Measurements from ENCODE around the gene SRL.

The SRL gene

DNA sequence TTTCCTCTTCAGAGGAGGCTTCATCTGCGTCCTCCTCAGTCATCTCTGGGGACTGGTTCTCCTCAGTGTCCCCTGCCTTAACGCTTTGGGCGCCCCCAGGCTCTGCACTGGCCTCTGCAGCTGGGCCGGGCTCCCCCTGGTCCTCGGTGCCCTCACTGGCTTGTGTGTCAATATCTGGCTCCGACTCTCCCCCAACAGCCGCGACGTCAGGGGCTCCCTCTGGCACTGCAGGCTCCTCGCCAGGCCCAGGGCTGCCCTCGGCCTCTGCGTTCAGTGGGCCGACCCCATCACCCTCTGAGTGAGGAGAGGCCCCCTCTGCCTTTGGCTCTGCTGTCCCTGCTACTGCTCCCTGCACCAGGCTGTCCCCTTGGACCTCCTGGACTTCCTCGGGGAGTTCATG, 34.7 kb downstream of the SRL start:
- no peak for FAIRE-seq
- TF ChIP-seq POLR2A (IDR thresholded peaks at IDR 0.05; ENCODE audit: low read depth, low read length) (no peak), TAF1 (IDR thresholded peaks at IDR 0.05; ENCODE audit: borderline replicate concordance, low read depth, low read length) (no peak), POLR2AphosphoS5 (IDR thresholded peaks at IDR 0.05; ENCODE audit: low read depth, low read length) (no peak)
- DNase-seq (ENCODE audit: insufficient read length), result no peak

GRCh38 chr16:4206680-4207079, 35.2 kb downstream of the SRL start:
- TF ChIP-seq POLR2A (IDR thresholded peaks at IDR 0.05; ENCODE audit: low read depth, low read length) (no peak), TAF1 (IDR thresholded peaks at IDR 0.05; ENCODE audit: borderline replicate concordance, low read depth, low read length) (no peak), POLR2AphosphoS5 (IDR thresholded peaks at IDR 0.05; ENCODE audit: low read depth, low read length) (no peak)
- FAIRE-seq, result no peak
- DNase-seq (ENCODE audit: insufficient read length), result no peak

DNA sequence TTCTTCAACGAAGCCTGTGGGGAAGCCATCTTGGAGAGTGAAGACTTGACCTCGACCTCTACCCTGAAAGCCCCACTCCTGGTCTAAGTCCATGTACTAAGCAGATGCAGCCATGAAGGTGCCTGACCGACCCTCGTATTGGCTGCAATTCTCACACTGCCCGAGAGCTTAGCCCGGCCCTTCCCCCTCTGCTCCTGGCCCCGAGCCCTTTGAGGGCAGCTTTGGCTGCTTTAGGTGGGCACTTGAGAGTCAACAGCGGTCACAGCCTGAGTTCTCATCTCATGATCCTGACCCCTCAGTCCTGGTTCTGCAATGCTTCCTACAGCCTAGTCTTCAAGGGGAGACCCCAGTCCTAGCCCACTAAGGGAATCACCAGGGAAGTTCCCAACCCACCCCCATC, 35.9 kb downstream of the SRL start:
- TF ChIP-seq POLR2AphosphoS5 (IDR thresholded peaks at IDR 0.05; ENCODE audit: low read depth, low read length) (no peak), TAF1 (IDR thresholded peaks at IDR 0.05; ENCODE audit: borderline replicate concordance, low read depth, low read length) (no peak), POLR2A (IDR thresholded peaks at IDR 0.05; ENCODE audit: low read depth, low read length) (no peak)
- FAIRE-seq (no peak), DNase-seq (ENCODE audit: insufficient read length) (no peak)

DNA sequence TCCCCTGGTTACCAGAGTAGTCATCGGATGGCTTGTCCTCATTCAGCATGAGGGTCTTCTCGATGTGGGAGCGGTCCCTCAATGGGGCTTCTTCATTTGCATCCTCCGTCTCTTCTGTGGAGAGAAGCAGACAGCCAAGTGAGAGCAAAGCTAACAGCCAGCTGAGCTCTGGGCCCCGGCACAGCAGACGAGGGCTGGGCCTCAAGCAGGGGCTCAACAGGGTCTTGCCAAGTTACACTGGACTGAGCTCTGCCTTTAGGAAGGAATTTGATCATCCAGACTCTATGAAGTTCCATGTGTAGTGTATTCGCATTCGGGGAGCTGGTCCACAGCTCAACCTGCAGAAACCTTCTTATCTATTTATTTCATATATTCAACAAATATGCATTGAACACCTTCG, 37.4 kb downstream of the SRL start:
- TF ChIP-seq POLR2A (IDR thresholded peaks at IDR 0.05; ENCODE audit: low read depth, low read length) (no peak), POLR2AphosphoS5 (IDR thresholded peaks at IDR 0.05; ENCODE audit: low read depth, low read length) (no peak), TAF1 (IDR thresholded peaks at IDR 0.05; ENCODE audit: borderline replicate concordance, low read depth, low read length) (no peak)
- FAIRE-seq (no peak), DNase-seq (ENCODE audit: insufficient read length) (no peak)

DNA sequence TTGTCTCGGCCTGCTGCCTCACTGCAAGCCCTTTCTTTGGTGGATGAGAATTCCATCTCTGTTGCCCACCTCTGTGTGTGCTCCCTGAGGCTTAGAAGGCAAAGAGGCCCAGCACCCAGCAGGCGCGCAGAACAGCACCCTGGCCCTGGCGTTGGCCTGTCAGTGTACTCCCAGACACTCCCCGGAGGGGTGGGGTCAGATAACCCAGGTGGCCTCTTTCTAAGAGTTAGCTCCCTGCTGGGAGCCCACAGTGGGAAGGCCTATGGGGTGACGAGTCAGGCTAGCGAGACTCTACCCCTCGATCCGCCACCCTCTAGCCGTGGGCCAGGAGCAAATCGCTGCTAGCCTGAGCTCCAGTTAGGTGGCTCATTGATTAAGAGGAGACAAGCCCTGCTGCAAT, 38.1 kb downstream of the SRL start:
- DNase-seq (ENCODE audit: insufficient read length) (no peak), FAIRE-seq (no peak)
- no peak for TF ChIP-seq TAF1 (IDR thresholded peaks at IDR 0.05; ENCODE audit: borderline replicate concordance, low read depth, low read length)

DNA sequence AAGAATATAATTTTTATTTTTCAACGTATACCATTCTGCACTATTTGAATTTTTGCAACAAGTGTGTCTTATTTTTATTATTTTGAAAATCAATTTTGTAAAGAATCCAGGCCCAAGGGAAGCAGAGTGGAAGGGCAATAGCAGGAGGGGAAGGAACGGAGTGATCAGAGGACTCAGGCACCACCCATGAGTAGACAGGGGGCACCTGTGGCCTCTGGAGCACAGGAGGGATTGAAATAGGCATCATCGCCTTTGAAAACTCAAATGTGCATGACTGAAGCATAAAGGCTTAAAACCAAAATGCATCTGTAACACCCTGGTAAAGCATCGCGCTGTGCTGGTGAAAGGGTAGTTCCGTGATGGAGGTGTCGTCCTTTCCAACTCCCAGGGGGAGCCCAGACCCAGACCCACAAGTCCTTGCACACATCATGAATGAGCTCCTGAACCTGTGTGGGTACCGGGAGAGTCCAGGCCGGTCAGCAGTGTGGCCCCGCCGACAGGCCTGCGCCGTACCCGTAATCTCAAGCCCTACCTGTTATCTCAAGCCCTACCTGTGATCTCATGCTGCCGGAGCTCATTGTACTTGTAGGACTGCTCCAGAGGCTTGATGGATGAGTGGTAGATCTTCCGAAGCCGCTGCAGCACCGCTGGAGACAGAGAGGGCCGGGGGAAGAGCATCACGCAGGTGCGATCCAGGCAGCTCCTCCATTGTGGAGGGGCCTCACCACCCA, 39.1 kb downstream of the SRL start:
- FAIRE-seq (no peak), DNase-seq (ENCODE audit: insufficient read length) (no peak)
- TF ChIP-seq POLR2AphosphoS5 (IDR thresholded peaks at IDR 0.05; ENCODE audit: low read depth, low read length), result no peak
- TF ChIP-seq TAF1 (IDR thresholded peaks at IDR 0.05; ENCODE audit: borderline replicate concordance, low read depth, low read length), result no peak
- no peak for TF ChIP-seq POLR2A (IDR thresholded peaks at IDR 0.05; ENCODE audit: low read depth, low read length)

- no peak for TF ChIP-seq POLR2A (IDR thresholded peaks at IDR 0.05; ENCODE audit: low read depth, low read length)
- no peak for TF ChIP-seq POLR2AphosphoS5 (IDR thresholded peaks at IDR 0.05; ENCODE audit: low read depth, low read length)
- no peak for TF ChIP-seq TAF1 (IDR thresholded peaks at IDR 0.05; ENCODE audit: borderline replicate concordance, low read depth, low read length)
- FAIRE-seq (no peak), DNase-seq (ENCODE audit: insufficient read length) (no peak)
Observed at GRCh38 chr16:4200781-4201137, 41.1 kb downstream of the SRL start.

GRCh38 chr16:4200000-4200780, 41.7 kb downstream of the SRL start:
- no peak for DNase-seq (ENCODE audit: insufficient read length)
- no peak for FAIRE-seq
- TF ChIP-seq POLR2AphosphoS5 (IDR thresholded peaks at IDR 0.05; ENCODE audit: low read depth, low read length), result no peak

GRCh38 chr16:4198816-4199215, 43.1 kb downstream of the SRL start:
- FAIRE-seq (no peak), DNase-seq (ENCODE audit: insufficient read length) (no peak)
- no peak for TF ChIP-seq TAF1 (IDR thresholded peaks at IDR 0.05; ENCODE audit: borderline replicate concordance, low read depth, low read length)
- no peak for TF ChIP-seq POLR2A (IDR thresholded peaks at IDR 0.05; ENCODE audit: low read depth, low read length)
- no peak for TF ChIP-seq POLR2AphosphoS5 (IDR thresholded peaks at IDR 0.05; ENCODE audit: low read depth, low read length)

DNA sequence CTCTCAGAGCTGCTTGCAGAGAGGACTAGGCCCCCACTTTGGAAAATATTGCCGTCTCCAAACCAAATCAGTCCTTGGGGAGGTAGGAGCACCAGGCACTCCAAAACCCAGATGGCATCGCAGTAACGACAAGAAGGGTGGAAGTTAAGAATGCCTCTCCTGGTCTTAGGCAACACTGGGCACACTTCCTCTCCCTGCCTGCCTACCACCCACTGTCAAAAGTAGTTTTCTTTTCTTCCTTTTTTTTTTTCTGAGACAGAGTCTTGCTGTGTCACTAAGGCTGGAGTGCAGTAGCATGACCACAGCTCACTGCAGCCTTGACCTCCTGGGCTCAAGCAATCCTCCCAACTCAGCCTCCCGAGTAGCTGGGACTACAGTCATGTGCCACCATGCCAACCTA, 47.2 kb downstream of the SRL start:
- FAIRE-seq (no peak), DNase-seq (ENCODE audit: insufficient read length) (no peak)
- TF ChIP-seq POLR2A (IDR thresholded peaks at IDR 0.05; ENCODE audit: low read depth, low read length) (no peak), POLR2AphosphoS5 (IDR thresholded peaks at IDR 0.05; ENCODE audit: low read depth, low read length) (no peak), TAF1 (IDR thresholded peaks at IDR 0.05; ENCODE audit: borderline replicate concordance, low read depth, low read length) (no peak)

DNA sequence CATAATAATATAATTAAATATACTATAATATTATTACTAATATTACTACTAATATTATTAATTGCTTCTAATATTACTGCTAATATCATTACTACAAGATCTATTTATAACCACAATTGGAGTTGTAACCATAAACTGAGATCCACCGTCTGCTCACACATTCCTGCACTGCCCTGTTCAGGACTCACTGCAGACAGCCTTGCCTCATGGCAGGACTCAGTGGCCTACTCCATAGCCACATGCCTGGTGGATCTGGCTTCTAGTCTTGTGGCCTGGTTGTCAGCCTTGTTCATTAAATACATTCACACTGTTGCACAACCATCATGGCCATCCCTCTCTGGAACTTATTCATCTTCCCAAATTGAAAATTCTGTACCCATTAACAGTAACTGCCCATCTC, 48.0 kb downstream of the SRL start:
- TF ChIP-seq POLR2A (IDR thresholded peaks at IDR 0.05; ENCODE audit: low read depth, low read length) (no peak), POLR2AphosphoS5 (IDR thresholded peaks at IDR 0.05; ENCODE audit: low read depth, low read length) (no peak), TAF1 (IDR thresholded peaks at IDR 0.05; ENCODE audit: borderline replicate concordance, low read depth, low read length) (no peak)
- DNase-seq (ENCODE audit: insufficient read length) (no peak), FAIRE-seq (no peak)

GRCh38 chr16:4192206-4192605, 49.7 kb downstream of the SRL start:
- TF ChIP-seq POLR2AphosphoS5 (IDR thresholded peaks at IDR 0.05; ENCODE audit: low read depth, low read length), result no peak
- no peak for DNase-seq (ENCODE audit: insufficient read length)
- no peak for FAIRE-seq

All from GM12892 (cell line).